VCaP (cell line): ENCODE results near the gene STARD13.
A peak's percentile ranks its signal among the peaks of the same experiment; 100 is the strongest.

Experiments used
- H3K27ac ChIP-seq: fragments of 450-650 bp; 2 replicates; pipeline ENCODE4 v1.5.1; 2017
- CTCF ChIP-seq: fragments of 450-650 bp; conservative IDR thresholded peaks from 2 replicates; pipeline ENCODE4 v1.5.1; 2017; ENCODE audit warnings: mild to moderate bottlenecking, moderate library complexity

STARD13 gene

GRCh38 chr13:33326246-33326645 lies 40.7 kb upstream of the STARD13 start:
- no peak overlapping the region for H3K27ac ChIP-seq
- no peak for TF ChIP-seq CTCF

- no peak overlapping the region for H3K27ac ChIP-seq
- TF ChIP-seq CTCF = no peak
These were observed 38.4 kb upstream of the STARD13 start for GRCh38 chr13:33323801-33324510.

GRCh38 chr13:33322965-33323668 lies 37.6 kb upstream of the STARD13 start:
- H3K27ac ChIP-seq = no peak overlapping the region
- no peak for TF ChIP-seq CTCF

GRCh38 chr13:33322543-33322809 lies 36.9 kb upstream of the STARD13 start:
- no peak for TF ChIP-seq CTCF
- 0 out of 2 replicates have a peak overlapping the region, but pooled peaks have one; percentile 23 for H3K27ac ChIP-seq

- H3K27ac ChIP-seq = 0 out of 2 replicates have a peak overlapping the region, but pooled peaks have one; percentile 23
- TF ChIP-seq CTCF = no peak
These were observed 36.4 kb upstream of the STARD13 start for GRCh38 chr13:33321686-33322542.

- TF ChIP-seq CTCF = no peak
- H3K27ac ChIP-seq = no peak overlapping the region
These were observed 34.3 kb upstream of the STARD13 start for GRCh38 chr13:33319859-33320258.

- no peak overlapping the region for H3K27ac ChIP-seq
- TF ChIP-seq CTCF = no peak
These were observed 33.2 kb upstream of the STARD13 start for GRCh38 chr13:33318744-33319143.
